ENCODE measurements around the gene SOX1.

SOX1 gene

DNA sequence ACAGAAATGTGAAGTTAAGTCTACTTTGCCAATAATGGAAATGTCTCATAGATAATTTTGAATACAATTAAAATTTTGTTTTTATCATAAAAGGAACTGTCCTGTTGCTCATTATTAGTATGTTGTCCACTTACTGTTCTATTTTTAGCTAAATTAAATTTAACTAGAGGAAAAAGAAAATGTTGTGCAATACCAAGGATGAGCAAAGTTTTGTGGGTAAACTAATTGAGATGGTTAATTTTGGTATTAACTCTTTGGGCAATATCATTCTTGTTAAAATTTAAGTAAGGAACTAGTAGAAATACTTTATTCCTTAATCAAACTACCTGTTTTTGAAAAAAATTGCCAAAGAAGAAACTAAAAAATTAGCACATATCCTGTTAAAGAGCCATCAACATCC, 43.5 kb downstream of the SOX1 start:
- ATAC-seq (ENCODE audit: insufficient read depth, low read depth) (no peak), DNase-seq (no peak)
- no peak for TF ChIP-seq EZH2 (IDR thresholded peaks at IDR 0.05; ENCODE audit: borderline replicate concordance, low read depth, low read length, severe bottlenecking)
- TF ChIP-seq, protein P1, sequence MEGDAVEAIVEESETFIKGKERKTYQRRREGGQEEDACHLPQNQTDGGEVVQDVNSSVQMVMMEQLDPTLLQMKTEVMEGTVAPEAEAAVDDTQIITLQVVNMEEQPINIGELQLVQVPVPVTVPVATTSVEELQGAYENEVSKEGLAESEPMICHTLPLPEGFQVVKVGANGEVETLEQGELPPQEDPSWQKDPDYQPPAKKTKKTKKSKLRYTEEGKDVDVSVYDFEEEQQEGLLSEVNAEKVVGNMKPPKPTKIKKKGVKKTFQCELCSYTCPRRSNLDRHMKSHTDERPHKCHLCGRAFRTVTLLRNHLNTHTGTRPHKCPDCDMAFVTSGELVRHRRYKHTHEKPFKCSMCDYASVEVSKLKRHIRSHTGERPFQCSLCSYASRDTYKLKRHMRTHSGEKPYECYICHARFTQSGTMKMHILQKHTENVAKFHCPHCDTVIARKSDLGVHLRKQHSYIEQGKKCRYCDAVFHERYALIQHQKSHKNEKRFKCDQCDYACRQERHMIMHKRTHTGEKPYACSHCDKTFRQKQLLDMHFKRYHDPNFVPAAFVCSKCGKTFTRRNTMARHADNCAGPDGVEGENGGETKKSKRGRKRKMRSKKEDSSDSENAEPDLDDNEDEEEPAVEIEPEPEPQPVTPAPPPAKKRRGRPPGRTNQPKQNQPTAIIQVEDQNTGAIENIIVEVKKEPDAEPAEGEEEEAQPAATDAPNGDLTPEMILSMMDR (IDR thresholded peaks at IDR 0.05; ENCODE audit: borderline replicate concordance, extremely low read depth, low read length, poor library complexity, severe bottlenecking) = no peak
- Histone ChIP-seq H4K20me1 (ENCODE audit: insufficient read depth, low read length) (no peaks in the 10 kb centered on the region), H3K4me3 (ENCODE audit: low read depth in 1 of 2, low read length in 2 of 2) (no peak overlapping the region), H3K27ac (ENCODE audit: low read length) (no peak overlapping the region), H3K4me1 (ENCODE audit: insufficient read depth, low read length) (no peaks in the 10 kb centered on the region), H3K79me2 (ENCODE audit: insufficient read depth, low read length) (no peaks in the 10 kb centered on the region), H2AFZ (ENCODE audit: low read depth, low read length) (no peak overlapping the region), H3K27me3 (ENCODE audit: insufficient read depth, low read length, poor library complexity) (peaks cover 30% of the 10 kb centered on the region), H3K9me3 (ENCODE audit: insufficient read depth, low read length, severe bottlenecking) (no peaks in the 10 kb centered on the region), H3K4me2 (ENCODE audit: insufficient read depth, low read length) (no peak overlapping the region), H3K36me3 (ENCODE audit: insufficient read depth, low read length) (no peaks in the 10 kb centered on the region), H3K9ac (ENCODE audit: low read depth, low read length) (no peak overlapping the region)

DNA sequence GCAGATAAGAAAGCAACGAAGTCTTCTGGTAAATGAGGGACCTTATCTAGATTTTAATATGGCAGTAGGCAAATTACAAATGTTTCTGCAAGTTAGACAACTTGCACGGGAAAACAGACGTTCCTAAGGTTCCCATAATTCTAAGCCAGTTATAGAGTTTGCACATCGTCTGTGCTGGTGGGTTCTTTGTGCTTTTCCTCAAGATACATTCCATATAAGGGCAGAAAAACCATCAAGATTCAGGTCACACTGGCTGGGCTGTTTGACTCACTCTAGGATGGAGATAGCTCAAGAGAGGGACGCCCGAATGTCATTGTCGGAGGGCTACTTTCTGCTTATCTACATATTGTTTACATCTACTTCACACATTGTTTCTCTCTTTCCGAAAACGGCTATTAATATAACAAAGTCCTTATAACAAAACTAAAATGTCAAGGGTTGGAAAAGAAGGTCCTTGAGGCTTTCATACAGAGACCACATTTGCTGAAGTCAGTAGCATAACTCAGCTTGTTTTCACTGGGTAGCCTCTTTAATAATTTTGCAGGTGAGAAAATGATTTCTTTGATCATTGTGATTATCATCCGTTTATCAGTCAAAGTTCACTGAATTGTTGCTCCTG, 44.4 kb downstream of the SOX1 start:
- no peaks in the 10 kb centered on the region for H3K79me2 ChIP-seq (ENCODE audit: insufficient read depth, low read length)
- H3K27ac ChIP-seq (ENCODE audit: low read length) = no peak overlapping the region
- no peak overlapping the region for H3K4me3 ChIP-seq (ENCODE audit: low read depth in 1 of 2, low read length in 2 of 2)
- no peak overlapping the region for H3K9ac ChIP-seq (ENCODE audit: low read depth, low read length)
- DNase-seq = no peak
- ATAC-seq (ENCODE audit: insufficient read depth, low read depth) = no peak
- no peak overlapping the region for H3K4me2 ChIP-seq (ENCODE audit: insufficient read depth, low read length)
- TF ChIP-seq, protein P1 (IDR thresholded peaks at IDR 0.05; ENCODE audit: borderline replicate concordance, extremely low read depth, low read length, poor library complexity, severe bottlenecking) = no peak
- TF ChIP-seq EZH2 (IDR thresholded peaks at IDR 0.05; ENCODE audit: borderline replicate concordance, low read depth, low read length, severe bottlenecking) = no peak
- H2AFZ ChIP-seq (ENCODE audit: low read depth, low read length) = no peak overlapping the region
- H4K20me1 ChIP-seq (ENCODE audit: insufficient read depth, low read length) = no peaks in the 10 kb centered on the region
- no peaks in the 10 kb centered on the region for H3K9me3 ChIP-seq (ENCODE audit: insufficient read depth, low read length, severe bottlenecking)
- no peaks in the 10 kb centered on the region for H3K4me1 ChIP-seq (ENCODE audit: insufficient read depth, low read length)
- peaks cover 30% of the 10 kb centered on the region for H3K27me3 ChIP-seq (ENCODE audit: insufficient read depth, low read length, poor library complexity)
- H3K36me3 ChIP-seq (ENCODE audit: insufficient read depth, low read length) = no peaks in the 10 kb centered on the region

DNA sequence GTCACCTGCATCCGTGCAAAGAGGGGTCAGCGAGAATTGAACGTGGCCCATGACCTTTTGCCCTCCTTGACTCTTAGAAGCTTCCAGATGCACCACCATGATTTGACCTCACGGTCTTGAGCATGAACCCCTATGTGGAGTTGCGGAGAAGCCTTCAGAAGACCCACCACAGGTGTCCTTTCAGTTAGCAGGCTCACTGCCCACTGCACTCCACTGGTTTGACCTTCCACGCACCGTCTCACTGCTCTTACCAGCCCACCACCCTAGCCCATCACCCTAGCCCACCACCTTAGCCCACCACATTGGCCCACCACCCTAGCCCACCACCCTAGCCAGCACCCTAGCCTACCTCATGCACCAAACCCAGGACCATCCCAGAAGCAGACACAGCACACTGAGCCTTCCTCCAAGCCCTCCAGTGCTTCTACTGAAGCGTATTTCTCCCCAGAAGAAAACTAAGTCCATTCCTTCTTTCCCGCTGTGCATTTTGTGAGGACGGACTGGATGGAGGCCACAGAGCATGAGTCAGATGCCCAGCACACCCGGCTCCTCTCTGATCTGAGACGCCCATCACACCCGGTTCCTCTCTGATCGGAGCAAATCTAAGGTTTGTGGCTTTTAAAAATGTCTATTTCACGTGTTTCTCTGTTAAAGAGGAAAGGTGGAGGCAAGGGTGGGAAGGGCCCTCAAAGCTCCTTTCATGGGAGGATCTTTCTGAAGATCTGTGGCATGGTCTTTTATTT, 45.8 kb downstream of the SOX1 start:
- Histone ChIP-seq H3K9me3 (ENCODE audit: insufficient read depth, low read length, severe bottlenecking) (no peaks in the 10 kb centered on the region), H3K9ac (ENCODE audit: low read depth, low read length) (no peak overlapping the region), H3K79me2 (ENCODE audit: insufficient read depth, low read length) (no peaks in the 10 kb centered on the region), H3K4me1 (ENCODE audit: insufficient read depth, low read length) (no peaks in the 10 kb centered on the region), H3K36me3 (ENCODE audit: insufficient read depth, low read length) (no peaks in the 10 kb centered on the region), H3K4me3 (ENCODE audit: low read depth in 1 of 2, low read length in 2 of 2) (no peak overlapping the region), H3K4me2 (ENCODE audit: insufficient read depth, low read length) (no peak overlapping the region), H3K27ac (ENCODE audit: low read length) (no peak overlapping the region), H3K27me3 (ENCODE audit: insufficient read depth, low read length, poor library complexity) (peaks cover 30% of the 10 kb centered on the region), H4K20me1 (ENCODE audit: insufficient read depth, low read length) (no peaks in the 10 kb centered on the region), H2AFZ (ENCODE audit: low read depth, low read length) (no peak overlapping the region)
- no peak for DNase-seq
- ATAC-seq (ENCODE audit: insufficient read depth, low read depth) = no peak
- TF ChIP-seq EZH2 (IDR thresholded peaks at IDR 0.05; ENCODE audit: borderline replicate concordance, low read depth, low read length, severe bottlenecking) = no peak
- TF ChIP-seq, protein P1 (IDR thresholded peaks at IDR 0.05; ENCODE audit: borderline replicate concordance, extremely low read depth, low read length, poor library complexity, severe bottlenecking) = no peak
